Astrocyte of the spinal cord (primary cell): ENCODE data around the gene MAGI2.

Experiments used
- DNase-seq: peaks from one replicate; pipeline ENCODE4 v3.0.0; 2011; ENCODE audit warnings: low read depth, low spot score
- H3K4me3 ChIP-seq: 2 replicates; pipeline ENCODE4 v1.5.1; 2011; ENCODE audit warnings: low read depth, mild to moderate bottlenecking, low read length, moderate library complexity
- CTCF ChIP-seq: IDR thresholded peaks from 2 replicates; pipeline ENCODE4 v1.5.1; 2012; ENCODE audit warnings: low read depth, mild to moderate bottlenecking, low read length, inconsistent platforms
- in situ Hi-C: cut with HindIII; loops from 2 replicates; pipeline ENCODE4 v1.10.0; 2017; ENCODE audit warnings: low sequenced_read_pairs

Gene MAGI2

DNA sequence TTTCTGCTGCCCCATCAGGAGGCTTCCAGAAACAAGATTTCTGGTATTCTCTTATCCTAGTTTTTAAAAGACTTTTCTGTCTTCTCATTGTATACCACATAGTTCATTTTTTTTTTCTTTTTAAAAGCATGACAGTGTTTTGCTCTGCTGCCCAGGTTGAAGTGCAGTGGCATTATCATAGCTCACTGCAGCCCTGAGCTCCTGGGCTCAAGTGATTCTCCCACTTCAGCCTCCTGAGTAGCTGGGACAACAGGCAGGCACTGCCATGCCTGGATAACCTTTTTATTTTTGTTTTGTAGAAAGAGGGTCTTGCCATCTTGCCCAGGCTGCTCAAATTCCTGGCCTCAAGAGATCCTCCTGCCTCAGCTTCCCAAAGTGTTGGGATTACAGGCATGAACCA lies 757.6 kb downstream of the MAGI2 start:
- in situ Hi-C loops: no loop called here
- no peak for DNase-seq
- no peak overlapping the region for H3K4me3 ChIP-seq
- TF ChIP-seq CTCF: no peak

- no peak for TF ChIP-seq CTCF
- no peak for DNase-seq
- in situ Hi-C loops: no loop called here
- H3K4me3 ChIP-seq: no peak overlapping the region
Observed at GRCh38 chr7:78691584-78691983, 761.9 kb downstream of the MAGI2 start.

DNA sequence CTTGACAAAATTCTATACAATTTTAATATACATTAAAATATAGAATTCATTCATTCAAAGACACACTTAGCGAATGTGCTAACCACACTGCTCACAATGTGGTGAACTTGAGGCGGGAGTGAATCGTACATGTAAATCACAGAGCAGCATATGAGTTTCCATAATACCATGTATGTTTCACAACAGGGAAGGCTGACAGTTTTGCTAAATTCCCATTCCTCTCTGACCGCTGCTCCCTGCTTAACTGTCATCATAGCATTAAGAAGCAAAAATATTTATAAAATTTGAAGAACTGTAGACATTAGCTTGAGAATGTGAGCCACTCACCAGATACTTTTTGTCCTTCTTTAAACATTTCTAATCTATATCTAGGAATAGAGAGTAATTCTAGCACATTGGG lies 763.3 kb downstream of the MAGI2 start:
- no peak for DNase-seq
- H3K4me3 ChIP-seq: no peak overlapping the region
- TF ChIP-seq CTCF: no peak
- in situ Hi-C loops: no loop called here

DNA sequence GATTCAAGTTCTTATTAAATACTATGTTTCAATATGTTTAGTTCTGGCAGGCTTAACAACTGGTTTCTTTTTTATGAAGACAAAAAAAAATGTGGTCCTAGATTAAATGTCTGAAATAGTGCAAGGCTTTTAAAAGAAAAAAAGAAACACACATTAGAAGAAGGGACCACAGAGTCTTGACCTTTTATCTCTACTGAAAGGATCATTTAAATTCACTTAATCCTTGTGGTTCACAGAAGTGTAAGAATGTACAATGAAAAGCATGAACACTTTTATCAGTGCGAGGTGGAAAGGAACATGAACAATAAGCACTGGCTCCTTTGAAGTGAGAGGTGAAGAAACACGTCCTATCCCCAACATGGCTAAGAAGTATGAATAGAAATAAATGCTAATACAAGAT lies 765.1 kb downstream of the MAGI2 start:
- no peak overlapping the region for H3K4me3 ChIP-seq
- DNase-seq: no peak
- no peak for TF ChIP-seq CTCF
- in situ Hi-C loops: no loop called here

DNA sequence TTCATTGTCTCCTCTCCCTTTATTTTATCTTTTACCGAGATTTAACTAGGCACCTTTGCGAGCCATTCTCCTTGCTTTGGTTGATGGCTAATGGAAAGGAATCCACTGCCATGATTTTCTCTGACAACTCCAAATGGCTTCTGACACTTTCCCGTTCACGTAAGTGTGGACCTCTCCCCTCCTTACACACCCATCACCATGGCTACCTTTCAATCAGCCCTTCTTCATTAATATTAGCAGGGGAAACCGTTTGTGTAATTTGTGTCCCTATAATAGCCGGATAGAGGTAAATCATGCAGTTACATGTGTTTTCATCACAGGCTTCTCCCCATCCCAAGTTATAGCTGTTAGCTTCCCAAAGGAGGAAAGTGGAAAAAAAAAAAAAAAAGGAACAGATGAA lies 767.3 kb downstream of the MAGI2 start:
- H3K4me3 ChIP-seq: no peak overlapping the region
- no peak for DNase-seq
- in situ Hi-C loops: no loop called here
- no peak for TF ChIP-seq CTCF

GRCh38 chr7:78684201-78684600 lies 769.3 kb downstream of the MAGI2 start:
- no peak for TF ChIP-seq CTCF
- no peak for DNase-seq
- in situ Hi-C loops: no loop called here
- H3K4me3 ChIP-seq: no peak overlapping the region

DNA sequence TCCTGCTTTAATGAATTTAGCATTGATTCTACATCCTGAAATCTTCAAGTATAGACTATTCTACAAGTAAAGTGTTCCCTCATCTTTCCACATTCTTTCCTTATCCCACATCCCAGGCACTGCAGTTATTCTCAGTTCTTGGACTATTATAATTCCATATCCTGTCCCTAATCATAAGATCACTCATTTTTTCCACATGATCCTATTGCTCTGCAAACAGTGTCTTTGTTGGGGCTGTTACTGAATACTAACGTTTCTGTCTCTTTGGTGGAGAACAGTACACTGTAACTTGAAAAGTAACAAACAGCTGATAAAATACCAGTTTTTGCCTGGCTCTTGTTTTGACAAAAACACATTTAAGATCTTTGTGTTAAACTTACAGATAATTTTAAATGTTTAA lies 769.9 kb downstream of the MAGI2 start:
- H3K4me3 ChIP-seq: no peak overlapping the region
- DNase-seq: no peak
- no peak for TF ChIP-seq CTCF
- in situ Hi-C loops: no loop called here
